Activated naive CD4-positive, alpha-beta T cell treated with anti-CD3 and anti-CD28 coated beads, Interleukin-2, amount 10 ng/mL, durations not matched to agents 7 days and 5 days (primary cell): ENCODE measurements around the gene CIITA.

Experiments
- CTCF ChIA-PET: fragments of 350-600 bp; sonication (Branson Sonifier 250); formaldehyde crosslinking; loops from one replicate; lab custom pipeline; 2021; ENCODE audit warnings: antibody characterized with exemption; lab: Charles Lee
- DNase-seq: peaks from one replicate; pipeline ENCODE4 v3.0.0-alpha.2; 2020
- H3K27ac Mint-ChIP-seq: one replicate; pipeline ENCODE4 v1.8.0; 2021; ENCODE audit warnings: mild to moderate bottlenecking, moderate library complexity, mixed read lengths
- H3K27me3 Mint-ChIP-seq: one replicate; pipeline ENCODE4 v1.8.0; 2021; ENCODE audit warnings: mild to moderate bottlenecking, mixed read lengths
- H3K36me3 Mint-ChIP-seq: one replicate; pipeline ENCODE4 v1.8.0; 2021; ENCODE audit warnings: mixed read lengths
- H3K4me1 Mint-ChIP-seq: one replicate; pipeline ENCODE4 v1.8.0; 2021; ENCODE audit warnings: mixed read lengths
- H3K4me3 Mint-ChIP-seq: one replicate; pipeline ENCODE4 v1.8.0; 2021; ENCODE audit warnings: mild to moderate bottlenecking, moderate library complexity, mixed read lengths
- H3K9me3 Mint-ChIP-seq: one replicate; pipeline ENCODE4 v1.8.0; 2021; ENCODE audit warnings: mixed read lengths

Gene CIITA

DNA sequence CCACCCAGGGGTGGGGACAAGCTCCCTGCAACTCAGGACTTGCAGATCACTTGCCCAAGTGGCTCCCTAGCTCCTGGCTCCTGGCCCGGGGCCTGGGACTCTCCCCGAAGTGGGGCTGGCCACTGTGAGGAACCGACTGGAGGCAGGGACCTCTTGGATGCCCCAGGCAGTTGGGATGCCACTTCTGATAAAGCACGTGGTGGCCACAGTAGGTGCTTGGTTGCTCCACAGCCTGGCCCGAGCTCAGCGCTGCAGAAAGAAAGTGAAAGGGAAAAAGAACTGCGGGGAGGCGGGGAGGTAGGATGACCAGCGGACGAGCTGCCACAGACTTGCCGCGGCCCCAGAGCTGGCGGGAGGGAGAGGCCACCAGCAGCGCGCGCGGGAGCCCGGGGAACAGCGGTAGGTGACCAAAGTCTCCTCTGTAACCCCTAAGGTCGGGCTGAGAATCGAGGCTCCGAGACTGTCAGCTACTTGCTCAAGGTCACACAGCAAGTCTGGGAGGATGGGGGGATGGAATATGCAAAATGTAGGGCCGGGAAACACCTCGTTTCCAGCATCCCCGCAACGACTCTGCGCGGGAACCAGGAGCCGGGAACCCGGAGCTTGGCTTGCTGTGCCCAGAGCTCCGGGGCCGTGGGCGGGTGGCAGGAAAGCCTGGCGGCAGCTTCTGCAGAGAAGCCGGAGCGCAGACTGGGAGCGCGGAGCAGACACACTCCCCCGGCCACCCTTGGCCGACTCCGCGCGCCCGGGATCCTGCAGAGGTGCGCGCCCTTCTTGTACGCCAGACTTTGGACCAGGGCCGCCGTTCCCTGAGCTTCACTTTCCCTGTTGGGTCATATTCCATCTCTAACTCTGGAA lies 1.9 kb downstream of the CIITA start:
- Mint-ChIP-seq H3K4me1 (peaks cover 84% of the 10 kb centered on the region), H3K36me3 (peaks cover 16% of the 10 kb centered on the region), H3K9me3 (no peaks in the 10 kb centered on the region), H3K4me3 (peak overlapping the region; percentile 90), H3K27ac (peak overlapping the region; percentile 71), H3K27me3 (peaks cover 80% of the 10 kb centered on the region)
- DNase-seq, result peak; percentile 72
- CTCF ChIA-PET, result interaction anchor here (0.6 to 1.6 kb wide), 5 partner anchors 11 to 267 kb away, joined by 3 to 7 read pairs (median 4); no protein-coding TSS in a partner anchor

DNA sequence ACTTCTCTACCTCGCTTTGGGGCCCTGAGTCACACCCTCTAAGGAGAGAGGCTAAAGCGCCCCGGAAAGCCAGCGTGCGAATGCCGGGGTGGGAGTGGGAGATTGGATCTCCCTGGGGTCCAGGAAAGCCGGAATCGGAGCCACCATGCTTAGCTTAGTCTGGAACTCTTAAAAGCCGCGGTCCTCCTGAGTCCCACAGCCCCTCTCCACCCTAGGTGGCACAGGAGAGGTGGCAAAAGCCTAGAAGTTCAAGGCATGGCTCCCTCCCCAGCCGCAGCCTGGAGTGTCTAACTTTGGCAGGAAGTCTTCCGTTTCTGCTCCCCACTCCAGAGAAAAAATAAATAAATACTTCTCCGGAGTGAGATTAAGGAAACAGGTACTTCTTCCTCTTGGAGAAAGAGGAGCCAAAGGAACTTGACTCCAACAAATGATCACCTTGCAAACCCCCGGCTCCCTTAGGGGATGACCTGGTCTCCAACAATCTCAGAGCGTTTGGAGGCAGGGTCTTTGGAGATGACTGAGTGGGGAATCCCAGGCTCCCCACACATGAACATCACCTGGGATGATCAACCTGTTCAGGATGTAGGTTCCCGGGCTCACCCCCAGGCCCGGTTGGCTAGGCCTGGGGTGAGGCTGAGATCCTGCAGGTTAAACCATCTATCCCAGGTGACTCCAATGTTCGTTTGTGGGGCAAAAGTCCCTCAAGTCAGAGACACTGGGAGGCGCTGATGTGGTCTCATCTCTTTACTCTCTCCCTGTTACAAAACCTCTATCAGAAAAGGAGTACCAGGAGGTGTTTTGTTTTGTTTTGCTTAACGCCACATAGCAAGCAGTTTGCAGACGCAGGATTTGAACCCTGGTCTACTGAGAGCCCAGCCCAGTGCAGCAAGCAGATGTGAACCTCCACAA lies 2.9 kb downstream of the CIITA start:
- Mint-ChIP-seq H3K36me3 (peaks cover 21% of the 10 kb centered on the region), H3K27me3 (peaks cover 76% of the 10 kb centered on the region), H3K27ac (peak overlapping the region; percentile 71), H3K9me3 (no peaks in the 10 kb centered on the region), H3K4me1 (peaks cover 78% of the 10 kb centered on the region), H3K4me3 (peak overlapping the region; percentile 90)
- no peak for DNase-seq
- CTCF ChIA-PET, result interaction anchor here (0.6 to 1.4 kb wide), 3 partner anchors 29 to 268 kb away, joined by 3 to 7 read pairs (median 4); no protein-coding TSS in a partner anchor

- CTCF ChIA-PET, result no interaction called here
- DNase-seq, result no peak
- Mint-ChIP-seq H3K4me3 (peak overlapping the region; percentile 50), H3K36me3 (peaks cover 21% of the 10 kb centered on the region), H3K9me3 (no peaks in the 10 kb centered on the region), H3K4me1 (peaks cover 69% of the 10 kb centered on the region), H3K27me3 (peaks cover 67% of the 10 kb centered on the region), H3K27ac (peak overlapping the region; percentile 82)
Measured at GRCh38 chr16:10880594-10881452, 3.8 kb downstream of the CIITA start.

DNA sequence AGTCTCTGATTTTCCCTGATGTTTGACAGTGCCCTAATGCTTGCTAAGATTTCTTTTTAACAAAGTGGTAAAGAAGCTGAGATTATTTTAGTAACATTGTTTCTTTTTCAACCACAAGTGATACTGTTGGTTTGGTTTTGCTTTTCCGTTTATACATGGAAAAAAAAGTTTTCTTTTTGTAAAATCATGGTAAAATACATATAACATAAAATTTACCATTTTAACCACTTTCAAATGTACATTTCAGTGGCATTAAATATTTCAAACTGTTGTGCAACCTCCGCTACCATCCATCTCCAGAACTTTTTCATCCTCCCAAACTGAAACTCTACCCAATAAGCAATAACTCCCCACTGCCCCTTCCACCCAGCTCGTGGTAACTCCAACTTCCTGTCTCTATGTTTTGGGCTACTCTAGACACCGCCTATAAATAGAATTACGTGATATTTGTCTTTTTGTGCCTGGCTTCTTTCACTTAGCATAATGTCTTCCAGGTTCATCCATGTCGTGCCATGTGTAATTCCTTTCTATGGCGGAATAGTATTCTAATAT lies 4.6 kb downstream of the CIITA start:
- H3K27ac Mint-ChIP-seq, result peak overlapping the region; percentile 82
- DNase-seq, result peak; percentile 46
- H3K36me3 Mint-ChIP-seq, result peaks cover 23% of the 10 kb centered on the region
- H3K4me3 Mint-ChIP-seq, result peak overlapping the region; percentile 50
- no peaks in the 10 kb centered on the region for H3K9me3 Mint-ChIP-seq
- peaks cover 64% of the 10 kb centered on the region for H3K27me3 Mint-ChIP-seq
- CTCF ChIA-PET, result no interaction called here
- peaks cover 65% of the 10 kb centered on the region for H3K4me1 Mint-ChIP-seq

DNA sequence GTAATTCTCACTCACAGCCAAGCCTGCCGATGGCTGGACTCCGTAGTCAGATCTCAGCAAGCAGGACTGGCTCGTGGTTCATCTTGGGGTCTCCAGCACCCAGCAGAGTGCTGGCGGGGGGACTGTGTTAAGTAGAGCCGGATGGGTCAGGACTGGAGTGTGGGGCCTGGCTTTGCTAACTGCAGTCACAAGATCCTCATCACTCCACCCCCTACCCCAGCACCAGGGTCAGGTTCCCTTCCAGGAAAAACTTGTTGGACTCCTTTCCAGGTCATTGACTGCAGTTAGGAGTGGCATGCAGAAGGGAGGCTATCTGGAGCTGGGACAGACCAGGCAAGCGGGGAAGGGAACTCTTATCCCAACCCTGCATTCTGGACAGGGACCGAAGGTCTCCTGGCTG lies 6.0 kb downstream of the CIITA start:
- peaks cover 51% of the 10 kb centered on the region for H3K4me1 Mint-ChIP-seq
- H3K36me3 Mint-ChIP-seq, result peaks cover 20% of the 10 kb centered on the region
- H3K4me3 Mint-ChIP-seq, result no peak overlapping the region
- peaks cover 54% of the 10 kb centered on the region for H3K27me3 Mint-ChIP-seq
- no peaks in the 10 kb centered on the region for H3K9me3 Mint-ChIP-seq
- CTCF ChIA-PET, result no interaction called here
- DNase-seq, result no peak
- H3K27ac Mint-ChIP-seq, result no peak overlapping the region

DNA sequence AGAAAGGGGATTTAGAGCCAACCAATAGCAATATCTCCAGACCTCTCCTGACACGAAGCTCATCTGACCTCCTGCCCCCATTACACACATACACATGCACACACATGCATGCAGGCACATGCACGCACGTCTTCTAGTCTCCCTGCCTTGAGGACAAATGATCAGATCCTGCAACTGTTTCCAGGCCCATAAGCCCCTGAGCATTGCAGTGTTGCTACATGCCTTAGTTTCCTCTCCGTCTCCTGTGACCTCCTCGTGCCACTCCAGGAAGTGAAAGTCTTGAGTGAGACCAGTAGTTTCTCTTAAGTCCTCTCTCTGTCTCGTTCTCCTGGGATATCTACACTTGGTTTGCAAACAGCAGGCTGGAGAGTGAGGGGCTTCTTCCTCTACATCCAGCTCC lies 8.2 kb downstream of the CIITA start:
- H3K4me1 Mint-ChIP-seq, result peaks cover 32% of the 10 kb centered on the region

GRCh38 chr16:10888320-10888937 lies 11.4 kb downstream of the CIITA start:
- Mint-ChIP-seq H3K4me1 (peaks cover 20% of the 10 kb centered on the region), H3K4me3 (no peak overlapping the region), H3K36me3 (peaks cover 13% of the 10 kb centered on the region), H3K27ac (no peak overlapping the region), H3K9me3 (no peaks in the 10 kb centered on the region), H3K27me3 (peaks cover 35% of the 10 kb centered on the region)
- no peak for DNase-seq
- CTCF ChIA-PET, result interaction anchor here (1.7 kb wide), 1 partner anchor 29 kb away, joined by 5 read pairs; no protein-coding TSS in a partner anchor

More for the DNA sequence above, 8.2 kb downstream of the CIITA start:
- CTCF ChIA-PET, result no interaction called here
- Mint-ChIP-seq H3K4me3 (no peak overlapping the region), H3K36me3 (peaks cover 18% of the 10 kb centered on the region), H3K27ac (no peak overlapping the region), H3K27me3 (peaks cover 44% of the 10 kb centered on the region), H3K9me3 (no peaks in the 10 kb centered on the region)
- DNase-seq, result no peak

DNA sequence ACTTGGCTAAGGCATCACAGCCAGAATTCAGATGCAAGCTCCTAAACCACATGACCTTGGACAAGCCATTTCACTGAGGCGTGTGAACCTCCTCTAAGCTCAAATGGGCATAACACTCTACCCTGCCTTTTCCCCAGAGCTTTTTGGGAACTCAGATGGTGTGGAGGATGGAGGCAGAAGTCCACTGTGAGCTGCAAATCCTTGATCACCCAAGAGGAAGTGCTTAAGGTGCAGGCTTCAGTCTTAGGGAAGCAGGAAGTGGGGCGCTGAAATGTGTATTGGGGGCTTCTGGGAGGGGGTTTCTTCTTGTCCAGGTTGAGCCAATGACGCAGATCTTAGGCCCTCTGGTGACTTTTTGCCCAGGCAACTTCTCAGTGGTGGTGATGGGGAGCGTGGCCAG lies 12.9 kb downstream of the CIITA start:
- Mint-ChIP-seq H3K36me3 (peaks cover 3% of the 10 kb centered on the region), H3K27ac (no peak overlapping the region), H3K27me3 (peaks cover 25% of the 10 kb centered on the region), H3K4me3 (no peak overlapping the region), H3K9me3 (no peaks in the 10 kb centered on the region), H3K4me1 (peaks cover 13% of the 10 kb centered on the region)
- no peak for DNase-seq
- CTCF ChIA-PET, result interaction anchor here (1.2 to 1.7 kb wide), 2 partner anchors 12 to 28 kb away, joined by 5 read pairs; no protein-coding TSS in a partner anchor

DNA sequence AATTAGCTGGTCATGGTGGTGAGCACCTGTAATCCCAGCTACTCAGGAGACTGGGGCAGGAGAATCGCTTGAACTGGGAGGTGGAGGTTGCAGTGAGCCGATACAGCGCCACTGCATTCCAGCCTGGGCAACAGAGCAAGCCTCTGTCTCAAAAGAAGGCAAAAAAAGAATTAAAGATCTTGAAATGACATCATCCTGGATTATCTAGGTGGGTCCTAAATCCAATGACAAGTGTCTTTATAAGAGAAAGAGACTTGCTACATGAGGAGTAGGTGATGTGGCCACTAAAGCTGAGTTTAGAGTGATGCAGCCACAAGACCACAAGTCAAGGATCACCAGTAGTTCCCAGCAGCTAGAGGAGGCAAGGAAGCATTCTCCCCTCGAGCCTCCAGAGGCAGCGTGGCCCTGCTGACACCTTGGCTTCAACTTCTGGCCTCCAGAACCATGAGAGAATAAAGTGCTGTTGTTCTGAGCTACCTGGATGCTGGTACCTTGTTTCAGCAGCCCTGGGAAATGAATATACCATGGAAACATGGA lies 15.8 kb downstream of the CIITA start:
- Mint-ChIP-seq H3K4me1 (peaks cover 13% of the 10 kb centered on the region), H3K36me3 (peaks cover 21% of the 10 kb centered on the region), H3K27me3 (peaks cover 20% of the 10 kb centered on the region), H3K9me3 (no peaks in the 10 kb centered on the region), H3K4me3 (no peak overlapping the region), H3K27ac (no peak overlapping the region)
- CTCF ChIA-PET, result interaction anchor here (0.9 kb wide), 1 partner anchor 372 kb away, joined by 3 read pairs; no protein-coding TSS in a partner anchor
- DNase-seq, result no peak

DNA sequence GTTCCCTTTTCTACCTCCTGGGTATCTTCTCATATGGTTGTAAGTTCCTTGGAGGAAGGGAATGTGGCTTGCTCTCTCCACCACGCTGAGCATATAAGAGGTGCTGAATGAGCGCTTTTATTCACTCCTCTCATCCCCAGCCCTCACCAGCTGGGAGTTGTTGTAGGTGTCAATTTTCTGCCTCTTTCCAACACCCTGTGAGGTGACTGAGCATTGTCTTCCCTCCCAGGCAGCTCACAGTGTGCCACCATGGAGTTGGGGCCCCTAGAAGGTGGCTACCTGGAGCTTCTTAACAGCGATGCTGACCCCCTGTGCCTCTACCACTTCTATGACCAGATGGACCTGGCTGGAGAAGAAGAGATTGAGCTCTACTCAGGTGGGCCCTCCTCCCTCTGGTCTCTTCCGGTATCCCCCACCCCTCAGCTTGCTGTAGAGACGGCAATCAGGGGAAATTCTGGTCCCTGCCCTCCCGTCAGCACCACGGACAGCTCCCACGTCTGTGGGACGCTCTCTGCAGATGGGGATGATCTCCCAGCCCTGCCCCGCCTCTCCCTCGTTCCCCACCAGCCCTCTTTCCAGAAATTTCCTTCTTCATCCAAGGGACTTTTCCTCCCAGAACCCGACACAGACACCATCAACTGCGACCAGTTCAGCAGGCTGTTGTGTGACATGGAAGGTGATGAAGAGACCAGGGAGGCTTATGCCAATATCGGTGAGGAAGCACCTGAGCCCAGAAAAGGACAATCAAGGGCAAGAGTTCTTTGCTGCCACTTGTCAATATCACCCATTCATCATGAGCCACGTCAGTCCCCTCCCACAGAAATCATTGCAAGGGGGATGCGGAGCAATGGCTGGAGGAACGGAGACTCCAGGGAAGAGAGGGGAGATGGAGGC lies 18.3 kb downstream of the CIITA start:
- H3K27me3 Mint-ChIP-seq, result peaks cover 9% of the 10 kb centered on the region
- no peak overlapping the region for H3K4me3 Mint-ChIP-seq
- no peak overlapping the region for H3K27ac Mint-ChIP-seq
- peaks cover 36% of the 10 kb centered on the region for H3K36me3 Mint-ChIP-seq
- peaks cover 12% of the 10 kb centered on the region for H3K4me1 Mint-ChIP-seq
- CTCF ChIA-PET, result no interaction called here
- no peaks in the 10 kb centered on the region for H3K9me3 Mint-ChIP-seq
- peak; percentile 69 for DNase-seq

- Mint-ChIP-seq H3K9me3 (no peaks in the 10 kb centered on the region), H3K27ac (no peak overlapping the region), H3K27me3 (peaks cover 9% of the 10 kb centered on the region), H3K4me1 (peaks cover 8% of the 10 kb centered on the region), H3K36me3 (peaks cover 41% of the 10 kb centered on the region), H3K4me3 (no peak overlapping the region)
- CTCF ChIA-PET, result interaction anchor here (0.5 kb wide), 1 partner anchor 185 kb away, joined by 3 read pairs; no protein-coding TSS in a partner anchor
- DNase-seq, result no peak
Measured at GRCh38 chr16:10896165-10896564, 19.2 kb downstream of the CIITA start.

DNA sequence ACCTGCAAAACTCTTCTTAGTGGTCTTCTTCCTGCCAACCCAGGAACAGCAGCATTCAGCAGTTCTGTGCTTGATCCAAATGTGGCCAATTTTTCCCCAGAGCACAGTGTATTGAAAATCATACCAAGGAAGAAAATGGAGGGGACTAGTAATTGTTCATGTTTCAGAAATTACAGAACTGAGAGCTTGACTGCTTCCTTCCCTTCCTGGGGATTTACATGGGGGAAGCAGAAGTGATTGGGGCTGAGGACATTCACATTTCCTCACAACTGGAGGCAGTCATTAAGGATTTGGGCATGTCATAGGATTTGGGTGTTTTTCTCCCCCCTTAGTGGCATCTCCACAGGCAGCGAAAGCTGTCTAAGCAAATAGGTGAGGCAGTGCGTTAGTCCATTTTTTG lies 19.7 kb downstream of the CIITA start:
- Mint-ChIP-seq H3K27me3 (peaks cover 5% of the 10 kb centered on the region), H3K36me3 (peaks cover 41% of the 10 kb centered on the region), H3K4me1 (peaks cover 4% of the 10 kb centered on the region), H3K9me3 (no peaks in the 10 kb centered on the region), H3K27ac (no peak overlapping the region), H3K4me3 (no peak overlapping the region)
- CTCF ChIA-PET, result no interaction called here
- DNase-seq, result no peak
